Neuron (in vitro differentiated cells): ENCODE data around the gene VDR.

Experiments used
- H2AFZ ChIP-seq: one replicate; pipeline ENCODE4 v1.6.1; 2013; ENCODE audit warnings: low read depth, mild to moderate bottlenecking, inconsistent platforms, low read length, moderate library complexity
- H3K27me3 ChIP-seq: one replicate; pipeline ENCODE4 v1.6.1; 2013; ENCODE audit warnings: low read length; ENCODE audit not compliant: insufficient read depth
- H3K36me3 ChIP-seq: one replicate; pipeline ENCODE4 v1.6.1; 2013; ENCODE audit warnings: low read length; ENCODE audit not compliant: insufficient read depth
- H3K4me1 ChIP-seq: one replicate; pipeline ENCODE4 v1.6.1; 2013; ENCODE audit warnings: low read length; ENCODE audit not compliant: insufficient read depth
- H3K4me3 ChIP-seq: 2 replicates; pipeline ENCODE4 v1.5.1; 2013; ENCODE audit warnings: mild to moderate bottlenecking, low read length, moderate library complexity
- H3K9me3 ChIP-seq: one replicate; pipeline ENCODE4 v1.6.1; 2013; ENCODE audit warnings: low read length

Gene VDR

GRCh38 chr12:47941871-47942613 lies 37.2 kb upstream of the VDR start:
- Histone ChIP-seq H3K4me3 (no peak overlapping the region), H3K9me3 (no peaks in the 10 kb centered on the region), H2AFZ (no peak overlapping the region), H3K27me3 (peaks cover 20% of the 10 kb centered on the region), H3K36me3 (no peaks in the 10 kb centered on the region), H3K4me1 (no peaks in the 10 kb centered on the region)

GRCh38 chr12:47941475-47941780 lies 36.6 kb upstream of the VDR start:
- Histone ChIP-seq H2AFZ (no peak overlapping the region), H3K9me3 (no peaks in the 10 kb centered on the region), H3K4me3 (no peak overlapping the region), H3K27me3 (peaks cover 17% of the 10 kb centered on the region), H3K4me1 (no peaks in the 10 kb centered on the region), H3K36me3 (no peaks in the 10 kb centered on the region)

- Histone ChIP-seq H3K4me3 (no peak overlapping the region), H3K27me3 (peaks cover 16% of the 10 kb centered on the region), H3K4me1 (no peaks in the 10 kb centered on the region), H3K36me3 (no peaks in the 10 kb centered on the region), H3K9me3 (no peaks in the 10 kb centered on the region), H2AFZ (no peak overlapping the region)
Observed at GRCh38 chr12:47940773-47941474, 36.1 kb upstream of the VDR start.

GRCh38 chr12:47939009-47939601 lies 34.3 kb upstream of the VDR start:
- Histone ChIP-seq H3K4me1 (peaks cover 2% of the 10 kb centered on the region), H3K27me3 (peaks cover 9% of the 10 kb centered on the region), H3K9me3 (no peaks in the 10 kb centered on the region), H3K36me3 (no peaks in the 10 kb centered on the region), H3K4me3 (no peak overlapping the region), H2AFZ (no peak overlapping the region)

- Histone ChIP-seq H2AFZ (no peak overlapping the region), H3K4me1 (peaks cover 2% of the 10 kb centered on the region), H3K36me3 (no peaks in the 10 kb centered on the region), H3K9me3 (no peaks in the 10 kb centered on the region), H3K4me3 (no peak overlapping the region), H3K27me3 (peaks cover 8% of the 10 kb centered on the region)
Observed at GRCh38 chr12:47938594-47938993, 33.8 kb upstream of the VDR start.

- H3K4me3 ChIP-seq, result no peak overlapping the region
- peaks cover 2% of the 10 kb centered on the region for H3K4me1 ChIP-seq
- H3K36me3 ChIP-seq, result no peaks in the 10 kb centered on the region
- no peak overlapping the region for H2AFZ ChIP-seq
- peaks cover 4% of the 10 kb centered on the region for H3K27me3 ChIP-seq
- no peaks in the 10 kb centered on the region for H3K9me3 ChIP-seq
Observed at GRCh38 chr12:47938093-47938492, 33.3 kb upstream of the VDR start.

- Histone ChIP-seq H3K4me3 (no peak overlapping the region), H2AFZ (no peak overlapping the region), H3K4me1 (peaks cover 2% of the 10 kb centered on the region), H3K36me3 (no peaks in the 10 kb centered on the region), H3K9me3 (no peaks in the 10 kb centered on the region), H3K27me3 (peaks cover 5% of the 10 kb centered on the region)
Observed at GRCh38 chr12:47935184-47935583, 30.4 kb upstream of the VDR start.

GRCh38 chr12:47931187-47931586 lies 26.4 kb upstream of the VDR start:
- H2AFZ ChIP-seq, result no peak overlapping the region
- no peak overlapping the region for H3K4me3 ChIP-seq
- H3K27me3 ChIP-seq, result peaks cover 34% of the 10 kb centered on the region
- peaks cover 2% of the 10 kb centered on the region for H3K4me1 ChIP-seq
- no peaks in the 10 kb centered on the region for H3K9me3 ChIP-seq
- no peaks in the 10 kb centered on the region for H3K36me3 ChIP-seq

- no peak overlapping the region for H2AFZ ChIP-seq
- H3K27me3 ChIP-seq, result peaks cover 36% of the 10 kb centered on the region
- peaks cover 2% of the 10 kb centered on the region for H3K4me1 ChIP-seq
- H3K4me3 ChIP-seq, result no peak overlapping the region
- no peaks in the 10 kb centered on the region for H3K9me3 ChIP-seq
- no peaks in the 10 kb centered on the region for H3K36me3 ChIP-seq
Observed at GRCh38 chr12:47930634-47931033, 25.8 kb upstream of the VDR start.

- H3K4me1 ChIP-seq, result no peaks in the 10 kb centered on the region
- no peak overlapping the region for H3K4me3 ChIP-seq
- no peak overlapping the region for H2AFZ ChIP-seq
- no peaks in the 10 kb centered on the region for H3K9me3 ChIP-seq
- H3K36me3 ChIP-seq, result no peaks in the 10 kb centered on the region
- H3K27me3 ChIP-seq, result peaks cover 37% of the 10 kb centered on the region
Observed at GRCh38 chr12:47927346-47927745, 22.6 kb upstream of the VDR start.

GRCh38 chr12:47921907-47922306 lies 17.1 kb upstream of the VDR start:
- Histone ChIP-seq H2AFZ (no peak overlapping the region), H3K4me3 (no peak overlapping the region), H3K4me1 (no peaks in the 10 kb centered on the region), H3K27me3 (peaks cover 13% of the 10 kb centered on the region), H3K36me3 (no peaks in the 10 kb centered on the region), H3K9me3 (no peaks in the 10 kb centered on the region)

GRCh38 chr12:47920913-47921312 lies 16.1 kb upstream of the VDR start:
- Histone ChIP-seq H3K4me3 (no peak overlapping the region), H3K36me3 (no peaks in the 10 kb centered on the region), H3K4me1 (no peaks in the 10 kb centered on the region), H3K27me3 (peaks cover 10% of the 10 kb centered on the region), H3K9me3 (no peaks in the 10 kb centered on the region), H2AFZ (no peak overlapping the region)

GRCh38 chr12:47913081-47913480 lies 8.3 kb upstream of the VDR start:
- peaks cover 16% of the 10 kb centered on the region for H3K27me3 ChIP-seq

More at GRCh38 chr12:47913081-47913480, 8.3 kb upstream of the VDR start:
- Histone ChIP-seq H3K9me3 (no peaks in the 10 kb centered on the region), H3K4me3 (no peak overlapping the region), H2AFZ (no peak overlapping the region), H3K36me3 (no peaks in the 10 kb centered on the region), H3K4me1 (no peaks in the 10 kb centered on the region)
